ENCODE results near the gene COG7.
"Not testable (repeated sequence)": the region's sequence is repeated elsewhere in the genome, so short reads cannot be mapped to it uniquely, and the experiment has no call there.

COG7 gene

DNA sequence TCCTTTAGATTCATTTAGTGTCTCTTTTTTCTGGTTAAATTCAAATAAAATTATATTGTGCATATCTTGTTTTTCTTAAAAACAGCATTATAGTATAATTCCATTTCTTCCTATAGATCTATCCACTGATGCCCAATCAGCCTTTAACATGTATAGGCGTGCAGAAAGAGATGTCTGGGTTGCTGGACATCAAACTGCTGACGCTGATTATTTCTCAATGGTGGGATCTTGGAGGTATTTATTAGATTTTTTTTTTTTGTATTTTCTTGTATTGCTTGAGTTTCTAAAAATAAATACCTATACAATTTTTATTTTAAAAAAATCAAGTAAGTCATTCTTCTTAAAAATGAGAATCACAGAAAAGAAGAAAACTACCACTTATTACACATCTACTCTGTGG, 50.9 kb downstream of the COG7 start:
- H3K4me1 ChIP-seq (ENCODE audit: control insufficient read depth, insufficient read depth, low read length): peaks cover 22% of the 10 kb centered on the region
- peaks cover 6% of the 10 kb centered on the region for H3K36me3 ChIP-seq (ENCODE audit: control insufficient read depth, insufficient read depth, low read length)
- no peaks in the 10 kb centered on the region for H3K9me3 ChIP-seq (ENCODE audit: control insufficient read depth, low read length)
- WGBS, 2 experiments: 100% methylated on average over 2 of the region's 2 CpGs
- no peak overlapping the region for H3K4me3 ChIP-seq (ENCODE audit: insufficient read depth, low read depth, low read length)
- H3K27me3 ChIP-seq (ENCODE audit: control insufficient read depth, insufficient read depth, low read length, poor library complexity, severe bottlenecking): no peaks in the 10 kb centered on the region
- H3K27ac ChIP-seq (ENCODE audit: insufficient read depth, low read depth, low read length, poor library complexity, severe bottlenecking): no peak overlapping the region

DNA sequence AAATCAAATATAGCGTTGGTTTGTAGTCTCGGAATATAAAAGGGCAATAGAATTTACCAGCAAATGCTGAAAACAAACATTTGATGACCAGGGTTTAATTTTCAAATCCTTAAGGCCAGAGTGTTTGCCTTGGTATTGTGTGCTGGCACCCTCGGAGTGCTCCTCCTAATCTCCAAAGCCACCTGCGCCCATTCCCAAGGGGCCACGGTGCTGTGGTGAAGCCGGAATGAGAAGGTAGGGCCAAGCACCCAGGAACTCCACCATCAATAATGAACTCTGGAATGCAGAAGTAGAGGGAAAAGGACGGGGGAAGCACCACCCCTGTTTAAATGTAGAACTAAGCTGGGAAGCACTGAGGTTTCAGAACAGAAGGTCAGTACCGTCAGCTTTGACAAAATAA, 51.9 kb downstream of the COG7 start:
- H3K9me3 ChIP-seq (ENCODE audit: control insufficient read depth, low read length): no peaks in the 10 kb centered on the region
- peaks cover 22% of the 10 kb centered on the region for H3K4me1 ChIP-seq (ENCODE audit: control insufficient read depth, insufficient read depth, low read length)
- H3K36me3 ChIP-seq (ENCODE audit: control insufficient read depth, insufficient read depth, low read length): peaks cover 6% of the 10 kb centered on the region
- no peak overlapping the region for H3K27ac ChIP-seq (ENCODE audit: insufficient read depth, low read depth, low read length, poor library complexity, severe bottlenecking)
- no peak overlapping the region for H3K4me3 ChIP-seq (ENCODE audit: insufficient read depth, low read depth, low read length)
- H3K27me3 ChIP-seq (ENCODE audit: control insufficient read depth, insufficient read depth, low read length, poor library complexity, severe bottlenecking): no peaks in the 10 kb centered on the region
- WGBS, 2 experiments: 89 to 97% methylated on average over 7 to 8 of the region's 8 CpGs

DNA sequence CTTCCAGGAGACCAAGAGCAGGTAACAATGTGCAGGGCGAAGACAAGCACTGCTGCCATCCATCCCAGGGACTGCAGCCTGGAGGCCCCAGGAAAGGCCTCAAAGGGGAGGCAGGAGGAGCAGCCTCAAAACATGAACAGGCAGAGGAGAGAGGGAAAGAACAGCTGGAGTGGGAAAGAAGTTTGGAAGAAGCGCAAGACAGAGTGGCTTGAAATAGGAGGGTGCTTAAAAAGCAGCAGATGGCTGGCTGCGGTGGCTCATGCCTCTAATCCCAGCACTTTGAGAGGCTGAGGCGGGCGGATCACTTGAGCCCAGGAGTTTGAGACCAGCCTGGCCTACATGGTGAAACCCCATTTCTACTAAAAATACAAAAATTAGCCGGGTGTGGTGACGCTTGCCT, 52.5 kb downstream of the COG7 start:
- not testable (repeated sequence) for H3K36me3 ChIP-seq (ENCODE audit: control insufficient read depth, insufficient read depth, low read length); H3K27me3 ChIP-seq (ENCODE audit: control insufficient read depth, insufficient read depth, low read length, poor library complexity, severe bottlenecking); H3K9me3 ChIP-seq (ENCODE audit: control insufficient read depth, low read length); H3K4me3 ChIP-seq (ENCODE audit: insufficient read depth, low read depth, low read length); H3K27ac ChIP-seq (ENCODE audit: insufficient read depth, low read depth, low read length, poor library complexity, severe bottlenecking)
- 87 to 91% methylated on average over 7 of the region's 7 CpGs for WGBS, 2 experiments
- H3K4me1 ChIP-seq (ENCODE audit: control insufficient read depth, insufficient read depth, low read length): peaks cover 22% of the 10 kb centered on the region

DNA sequence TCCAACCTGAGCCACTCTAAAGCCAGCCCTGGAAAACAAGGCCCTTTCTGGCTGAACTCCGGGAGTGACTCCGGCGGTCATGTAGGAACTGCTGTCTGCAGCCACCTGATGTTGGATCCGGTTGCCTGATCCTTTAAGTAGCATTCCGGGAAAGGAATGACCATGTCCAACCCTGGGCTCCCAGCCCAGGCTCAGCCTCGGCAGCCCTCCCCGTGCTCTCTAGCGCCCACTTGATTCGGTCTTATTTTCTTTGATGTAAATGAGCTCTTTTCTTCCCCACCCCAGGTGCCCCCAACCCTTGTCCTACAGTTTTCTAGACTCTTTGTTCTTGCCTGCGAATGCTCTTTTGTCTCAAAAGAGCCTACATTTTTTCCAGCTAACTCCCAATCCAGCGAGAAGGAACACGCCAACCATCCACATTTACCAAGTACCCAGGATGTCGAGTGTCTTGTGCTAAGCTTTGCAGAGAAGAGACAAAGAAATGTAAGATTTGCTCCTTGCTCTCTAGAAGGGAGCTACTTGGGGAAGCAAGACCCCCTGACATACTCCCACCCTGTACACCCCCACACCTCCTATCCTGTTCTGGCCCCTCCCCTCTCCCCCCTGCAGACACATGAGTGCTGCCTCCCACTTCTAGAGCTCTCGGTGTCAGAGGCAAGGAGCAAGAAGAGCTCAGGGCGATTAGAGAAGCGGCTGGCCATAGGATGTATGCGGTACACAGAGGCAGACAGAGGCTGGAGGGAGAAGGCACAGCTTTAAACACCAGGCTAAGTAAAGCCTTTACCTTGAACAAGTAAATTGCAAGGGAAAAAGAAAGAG, 53.8 kb downstream of the COG7 start:
- WGBS, 2 experiments: 5% methylated on average over 17 of the region's 17 CpGs
- peak overlapping the region; percentile 96 for H3K27ac ChIP-seq (ENCODE audit: insufficient read depth, low read depth, low read length, poor library complexity, severe bottlenecking)
- no peaks in the 10 kb centered on the region for H3K27me3 ChIP-seq (ENCODE audit: control insufficient read depth, insufficient read depth, low read length, poor library complexity, severe bottlenecking)
- peaks cover 22% of the 10 kb centered on the region for H3K4me1 ChIP-seq (ENCODE audit: control insufficient read depth, insufficient read depth, low read length)
- H3K4me3 ChIP-seq (ENCODE audit: insufficient read depth, low read depth, low read length): no peak overlapping the region
- H3K36me3 ChIP-seq (ENCODE audit: control insufficient read depth, insufficient read depth, low read length): peaks cover 6% of the 10 kb centered on the region
- H3K9me3 ChIP-seq (ENCODE audit: control insufficient read depth, low read length): no peaks in the 10 kb centered on the region

DNA sequence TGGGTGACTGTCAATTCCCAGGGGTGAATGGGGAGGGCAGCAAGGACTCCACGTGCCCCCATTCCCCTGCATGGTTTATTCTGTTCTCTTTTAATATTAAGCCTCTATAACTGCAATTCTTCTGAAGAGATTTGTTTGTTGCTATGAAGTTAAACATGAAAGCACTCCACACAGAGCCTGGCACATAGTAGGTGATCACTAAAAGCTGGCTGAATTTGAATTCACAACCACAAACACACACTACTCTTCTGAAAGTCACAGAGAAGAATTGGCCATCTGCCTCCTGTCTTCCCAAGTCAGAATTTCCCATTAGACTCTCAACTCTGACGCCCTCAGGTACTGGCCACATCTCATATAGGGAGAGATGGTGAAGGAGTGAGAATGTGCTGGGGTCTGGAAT, 55.5 kb downstream of the COG7 start:
- no peak overlapping the region for H3K4me3 ChIP-seq (ENCODE audit: insufficient read depth, low read depth, low read length)
- 100% methylated on average over 2 of the region's 2 CpGs for whole genome bisulfite sequencing, 2 experiments
- peaks cover 22% of the 10 kb centered on the region for H3K4me1 ChIP-seq (ENCODE audit: control insufficient read depth, insufficient read depth, low read length)
- no peaks in the 10 kb centered on the region for H3K9me3 ChIP-seq (ENCODE audit: control insufficient read depth, low read length)
- no peak overlapping the region for H3K27ac ChIP-seq (ENCODE audit: insufficient read depth, low read depth, low read length, poor library complexity, severe bottlenecking)
- H3K27me3 ChIP-seq (ENCODE audit: control insufficient read depth, insufficient read depth, low read length, poor library complexity, severe bottlenecking): no peaks in the 10 kb centered on the region
- H3K36me3 ChIP-seq (ENCODE audit: control insufficient read depth, insufficient read depth, low read length): peaks cover 6% of the 10 kb centered on the region

DNA sequence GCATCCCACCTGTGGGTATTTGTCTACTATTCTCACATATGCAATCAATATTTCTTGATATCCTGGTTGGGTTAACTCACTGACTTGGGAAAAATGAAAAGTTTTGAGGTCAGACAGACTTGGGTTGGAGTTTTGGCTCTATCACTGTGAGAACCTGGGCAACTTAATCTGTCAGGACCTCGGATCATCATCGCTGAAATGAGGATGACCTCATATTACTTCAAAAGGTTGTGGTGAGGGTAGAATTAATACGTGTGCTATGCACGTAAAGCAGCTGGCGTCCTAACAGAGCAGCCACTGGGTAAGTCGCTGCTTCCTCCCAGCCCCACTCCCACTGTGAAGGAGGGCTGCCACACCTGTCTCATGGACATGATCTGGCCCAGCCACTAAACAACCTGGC, 57.3 kb downstream of the COG7 start:
- H3K9me3 ChIP-seq (ENCODE audit: control insufficient read depth, low read length): no peaks in the 10 kb centered on the region
- WGBS, 2 experiments: 92 to 98% methylated on average over 6 of the region's 6 CpGs

DNA sequence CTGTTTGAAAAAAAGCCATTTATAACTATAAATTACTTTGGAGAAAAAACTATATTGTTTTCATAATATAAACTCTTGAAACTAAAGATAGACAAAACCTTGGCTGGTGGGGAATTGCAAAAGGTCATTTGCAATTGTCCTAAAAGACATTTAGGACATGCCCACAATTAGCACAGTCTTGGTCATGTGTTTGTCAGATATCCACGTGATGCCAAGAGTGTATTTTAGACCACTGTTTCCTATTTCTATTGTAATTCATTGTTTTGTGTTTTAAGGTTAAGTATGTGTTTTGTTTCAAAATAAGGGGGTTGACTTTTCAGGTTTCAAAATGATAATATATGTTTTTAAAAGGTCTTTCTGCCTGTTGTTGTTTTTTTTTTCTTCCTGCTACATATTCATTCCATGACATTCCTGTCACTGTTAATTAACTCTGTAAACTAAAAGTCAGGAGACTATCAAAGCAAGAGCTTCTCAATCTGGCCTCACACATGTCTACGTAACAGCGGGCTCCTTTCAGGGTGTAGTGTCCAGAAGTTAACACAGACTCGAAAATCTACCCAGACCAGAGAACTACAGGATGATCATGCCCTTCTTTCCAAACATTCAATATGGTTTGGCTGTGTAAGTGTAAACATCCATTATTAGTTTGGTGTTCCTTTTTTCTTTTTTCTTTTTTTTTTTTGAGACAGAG, 58.7 kb downstream of the COG7 start:
- peaks cover 2% of the 10 kb centered on the region for H3K4me1 ChIP-seq (ENCODE audit: control insufficient read depth, insufficient read depth, low read length)

More for the DNA sequence above, 57.3 kb downstream of the COG7 start:
- H3K27ac ChIP-seq (ENCODE audit: insufficient read depth, low read depth, low read length, poor library complexity, severe bottlenecking): no peak overlapping the region
- no peaks in the 10 kb centered on the region for H3K27me3 ChIP-seq (ENCODE audit: control insufficient read depth, insufficient read depth, low read length, poor library complexity, severe bottlenecking)
- peaks cover 15% of the 10 kb centered on the region for H3K4me1 ChIP-seq (ENCODE audit: control insufficient read depth, insufficient read depth, low read length)
- peaks cover 12% of the 10 kb centered on the region for H3K36me3 ChIP-seq (ENCODE audit: control insufficient read depth, insufficient read depth, low read length)
- H3K4me3 ChIP-seq (ENCODE audit: insufficient read depth, low read depth, low read length): no peak overlapping the region

DNA sequence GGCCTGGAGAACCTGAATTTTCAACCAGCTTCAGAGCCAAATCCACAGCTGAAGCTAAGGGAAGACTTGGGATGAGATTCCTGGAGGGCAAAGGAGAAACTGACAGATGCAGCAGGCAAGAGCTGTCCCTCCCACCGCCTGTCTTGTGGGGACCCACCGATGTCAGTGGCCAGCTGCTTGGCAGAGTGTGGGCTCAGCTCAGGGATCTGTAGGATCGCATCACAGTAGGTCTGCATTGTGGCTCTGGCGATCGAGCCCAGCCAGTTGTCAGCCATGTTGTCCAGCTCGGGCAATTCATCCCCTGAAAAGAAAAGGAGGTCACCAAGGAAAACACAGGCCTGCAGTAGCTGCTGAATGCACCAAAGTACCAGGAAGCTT, 60.8 kb downstream of the COG7 start:
- H3K36me3 ChIP-seq (ENCODE audit: control insufficient read depth, insufficient read depth, low read length): peaks cover 6% of the 10 kb centered on the region
- 93 to 96% methylated on average over 6 of the region's 6 CpGs for WGBS, 2 experiments
- no peaks in the 10 kb centered on the region for H3K27me3 ChIP-seq (ENCODE audit: control insufficient read depth, insufficient read depth, low read length, poor library complexity, severe bottlenecking)
- H3K9me3 ChIP-seq (ENCODE audit: control insufficient read depth, low read length): no peaks in the 10 kb centered on the region
- no peak overlapping the region for H3K27ac ChIP-seq (ENCODE audit: insufficient read depth, low read depth, low read length, poor library complexity, severe bottlenecking)
- no peaks in the 10 kb centered on the region for H3K4me1 ChIP-seq (ENCODE audit: control insufficient read depth, insufficient read depth, low read length)
- no peak overlapping the region for H3K4me3 ChIP-seq (ENCODE audit: insufficient read depth, low read depth, low read length)

More for the DNA sequence above, 58.7 kb downstream of the COG7 start:
- H3K27ac ChIP-seq (ENCODE audit: insufficient read depth, low read depth, low read length, poor library complexity, severe bottlenecking): no peak overlapping the region
- no peaks in the 10 kb centered on the region for H3K9me3 ChIP-seq (ENCODE audit: control insufficient read depth, low read length)
- 98 to 100% methylated on average over 4 of the region's 4 CpGs for WGBS, 2 experiments
- H3K4me3 ChIP-seq (ENCODE audit: insufficient read depth, low read depth, low read length): no peak overlapping the region
- peaks cover 12% of the 10 kb centered on the region for H3K36me3 ChIP-seq (ENCODE audit: control insufficient read depth, insufficient read depth, low read length)
- no peaks in the 10 kb centered on the region for H3K27me3 ChIP-seq (ENCODE audit: control insufficient read depth, insufficient read depth, low read length, poor library complexity, severe bottlenecking)

DNA sequence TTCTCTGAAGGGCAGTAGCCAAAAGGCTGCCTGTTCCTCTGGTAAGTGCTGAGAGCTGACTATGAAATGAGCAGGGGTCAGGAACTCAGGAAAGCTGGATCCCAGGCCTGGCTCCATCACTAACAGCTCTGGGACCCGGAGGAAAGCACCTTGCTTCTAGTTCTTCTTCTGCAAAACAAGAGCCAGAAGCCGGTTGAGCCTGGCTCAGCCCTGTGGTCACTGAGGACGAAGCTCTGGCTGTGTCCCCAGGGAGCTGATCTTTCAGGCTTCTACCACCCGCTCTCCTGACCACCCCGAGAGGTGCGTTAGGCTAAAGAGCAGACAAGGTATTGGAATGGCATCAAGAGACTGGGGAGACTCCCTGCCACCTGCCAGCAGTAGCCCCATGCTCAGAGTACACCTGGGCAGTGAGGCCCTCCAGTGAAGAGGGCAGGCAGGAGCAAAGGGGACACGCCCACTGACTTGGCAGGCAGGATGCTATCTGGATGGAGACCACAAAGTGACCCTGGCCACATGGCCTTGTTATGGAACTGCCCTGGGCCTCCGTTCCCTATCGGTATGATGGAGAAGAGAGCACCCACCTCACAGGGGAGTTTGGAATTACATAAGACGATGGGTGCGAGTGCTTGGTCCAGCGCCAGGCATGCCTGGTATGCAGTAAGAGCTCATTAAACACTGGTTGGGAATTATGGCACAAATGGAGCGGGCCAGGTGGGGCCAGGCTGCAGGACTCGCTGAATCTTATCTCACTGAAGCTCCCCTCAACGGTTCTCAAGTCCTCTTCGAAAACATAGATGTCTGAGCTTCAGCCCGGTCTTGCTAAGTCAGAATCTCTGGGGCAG, 61.4 kb downstream of the COG7 start:
- Histone ChIP-seq H3K9me3 (ENCODE audit: control insufficient read depth, low read length) (no peaks in the 10 kb centered on the region), H3K4me3 (ENCODE audit: insufficient read depth, low read depth, low read length) (no peak overlapping the region), H3K4me1 (ENCODE audit: control insufficient read depth, insufficient read depth, low read length) (no peaks in the 10 kb centered on the region), H3K27ac (ENCODE audit: insufficient read depth, low read depth, low read length, poor library complexity, severe bottlenecking) (no peak overlapping the region), H3K27me3 (ENCODE audit: control insufficient read depth, insufficient read depth, low read length, poor library complexity, severe bottlenecking) (no peaks in the 10 kb centered on the region), H3K36me3 (ENCODE audit: control insufficient read depth, insufficient read depth, low read length) (peaks cover 6% of the 10 kb centered on the region)
- 95 to 97% methylated on average over 17 of the region's 17 CpGs for WGBS, 2 experiments

DNA sequence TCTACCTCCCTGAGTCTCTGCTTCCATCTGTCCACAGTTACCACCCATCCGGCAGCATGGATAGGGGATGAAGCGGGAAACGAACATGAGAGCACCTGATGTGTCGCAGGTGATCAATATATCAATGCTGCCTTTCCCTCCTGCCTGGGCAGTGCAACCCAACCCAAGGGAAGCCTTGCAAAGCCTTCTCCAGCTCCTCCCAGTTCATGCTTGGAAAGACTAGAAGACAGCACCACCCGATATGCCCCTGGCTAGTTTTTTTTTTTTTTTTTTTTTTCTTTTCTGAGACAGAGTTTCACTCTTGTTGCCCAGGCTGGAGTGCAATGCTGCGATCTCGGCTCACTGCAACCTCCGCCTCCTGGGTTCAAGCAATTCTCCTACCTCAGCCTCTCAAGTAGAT, 63.1 kb downstream of the COG7 start:
- H3K9me3 ChIP-seq (ENCODE audit: control insufficient read depth, low read length); H3K27ac ChIP-seq (ENCODE audit: insufficient read depth, low read depth, low read length, poor library complexity, severe bottlenecking); H3K36me3 ChIP-seq (ENCODE audit: control insufficient read depth, insufficient read depth, low read length); H3K4me1 ChIP-seq (ENCODE audit: control insufficient read depth, insufficient read depth, low read length); H3K27me3 ChIP-seq (ENCODE audit: control insufficient read depth, insufficient read depth, low read length, poor library complexity, severe bottlenecking); H3K4me3 ChIP-seq (ENCODE audit: insufficient read depth, low read depth, low read length): not testable (repeated sequence)
- 89 to 95% methylated on average over 8 of the region's 8 CpGs for WGBS, 2 experiments
